Measurements from ENCODE around the gene AP5S1. TPM values are rescaled to one million over a fixed set of nuclear protein-coding genes. Genes with fewer than 3 reads are reported as not detected.
A peak's percentile ranks its signal among the peaks of the same experiment; 100 is the strongest.

The AP5S1 gene
- total and polyA plus RNA-seq, 2 of the 13 experiments (the other 11 are each of a cell fraction or from before 2014, with no cell fraction given), result 7.9 to 23.2 TPM

GRCh38 chr20:3846378-3846739 lies 26.0 kb downstream of the AP5S1 start (continued):
- TF ChIP-seq ZBTB40 (IDR thresholded peaks at IDR 0.05) (no peak), ZBTB40 (CRISPR knock-in tag; IDR thresholded peaks at IDR 0.05) (peak; percentile 90), SMAD9 (CRISPR knock-in tag; IDR thresholded peaks at IDR 0.05) (peak; percentile 94; the same call in 1 of the 2 replicates), PRDM15 (CRISPR knock-in tag; IDR thresholded peaks at IDR 0.05) (peak; percentile 57; the same call in 1 of the 2 replicates), THAP7 (CRISPR knock-in tag; IDR thresholded peaks at IDR 0.05) (no peak; the same call in 1 of the 2 replicates), ZNF547 (CRISPR knock-in tag; IDR thresholded peaks at IDR 0.05) (no peak), ZNF263 (CRISPR knock-in tag; IDR thresholded peaks at IDR 0.05) (peak; percentile 71), TAF15 (IDR thresholded peaks at IDR 0.05; ENCODE audit: low read depth, low read length, poor library complexity, severe bottlenecking) (peak; percentile 73), RAD21 (CRISPR knock-in tag; IDR thresholded peaks at IDR 0.05) (no peak), SMC3 (IDR thresholded peaks at IDR 0.05; ENCODE audit: low read length) (no peak), ETS1 (CRISPR knock-in tag; IDR thresholded peaks at IDR 0.05) (peak; percentile 94; the same call in 1 of the 2 replicates), ZNF251 (CRISPR knock-in tag; IDR thresholded peaks at IDR 0.05) (no peak; the same call in 1 of the 2 replicates), ZNF503 (CRISPR knock-in tag; IDR thresholded peaks at IDR 0.05) (no peak)

Measured in HepG2 (cell line).